Activated T-cell treated with anti-CD3 and anti-CD28 coated beads, Interleukin-2, amount 50 U/mL, for 4 hours (primary cell): ENCODE measurements around the gene UBB. TPM values are rescaled to one million over a fixed set of nuclear protein-coding genes. Genes with fewer than 3 reads are reported as not detected.

Experiments
- total RNA-seq, 3 donors: library from RNA; stranded (reverse); gene quantifications; one replicate each; pipeline ENCODE4 v1.2.1, GENCODE V29; 2021

The UBB gene
- total RNA-seq, 3 donors from 2014 or later, result 1,915 to 2,057 (median 1,991) TPM

Other genes with a start within 250 kb of the UBB start
- 100 to 1,000 TPM in 1 of 3 donors, 10 to 100 TPM in 2; 86.4 to 107 (median 92.2) TPM for gene NCOR1, start 165.6 kb upstream of the UBB start, total RNA-seq
- gene PIGL, start 163.9 kb upstream of the UBB start, total RNA-seq, result 10 to 100 TPM; 32.7 to 44.7 (median 35.0) TPM
- gene CENPV, start 27.6 kb upstream of the UBB start, total RNA-seq, result 100 to 1,000 TPM in 2 of 3 donors, 10 to 100 TPM in 1; 78.4 to 122 (median 103) TPM
- 10 to 100 TPM; 24.7 to 34.0 (median 31.0) TPM for gene TRPV2, start 34.5 kb downstream of the UBB start, total RNA-seq
- gene LRRC75A, start 111.1 kb downstream of the UBB start, total RNA-seq, result under 1 TPM; 0.84 to 0.96 (median 0.87) TPM
- 10 to 100 TPM in 2 of 3 donors, 1 to 10 TPM in 1; 7.9 to 11.1 (median 10.5) TPM for gene ZNF287, start 188.1 kb downstream of the UBB start, total RNA-seq